HepG2 (cell line): ENCODE data around the gene MOV10L1. TPM values are rescaled to one million over a fixed set of nuclear protein-coding genes. Genes with fewer than 3 reads are reported as not detected.

Experiments used
- ATAC-seq: fragments of 200-7000 bp; cut with Tn5 transposase; 3 replicates; pipeline ENCODE4 v1.9.1; 2020; ENCODE audit warnings: mild to moderate bottlenecking, moderate library complexity
- BruUV-seq: library from RNA; stranded (reverse); fragments of 400-500 nt; replicated peaks from 2 replicates; lab custom pipeline; 2021; lab: Mats Ljungman, UMichigan
- CTCF ChIA-PET: fragments of 300-600 bp; formaldehyde crosslinking; extraction: SDS; loops from one replicate; lab custom pipeline; 2021; ENCODE audit warnings: low total read pairs, inconsistent platforms, low intra/inter-chr PET ratio; lab: Yijun Ruan, JAX
- POLR2A ChIA-PET: fragments of 350-600 bp; sonication (Branson Sonifier 250); formaldehyde crosslinking; loops from one replicate; lab custom pipeline; 2020; ENCODE audit warnings: antibody characterized with exemption, inconsistent platforms; lab: Yijun Ruan, JAX
- DNase-seq: peaks from one replicate; pipeline ENCODE4 v3.0.0-alpha.2; 2015; ENCODE audit warnings: low spot score
- FAIRE-seq: peaks from 3 replicates; lab custom pipeline; 2011; peaks lifted over from hg19 to GRCh38; lab: Jason Lieb, UNC
- H2AFZ ChIP-seq: one replicate; pipeline ENCODE4 v1.6.1; 2011; ENCODE audit warnings: low read length, inconsistent platforms
- H3K27ac ChIP-seq: fragments of 300-600 bp; 3 replicates; pipeline ENCODE4 v1.8.0; 2011; ENCODE audit warnings: mixed run types, mild to moderate bottlenecking, mixed read lengths, low read length, inconsistent platforms; ENCODE audit not compliant: insufficient read depth; ENCODE audit errors: extremely low read length
- H3K27me3 ChIP-seq, 2 experiments: fragments of 200-600 bp in 1 of 2; 2 replicates in 1 of 2; 3 replicates in 1 of 2; pipeline versions ENCODE4 v1.6.0 to v1.8.0; 2011; ENCODE audit warnings: low read length in 2 of 2, mild to moderate bottlenecking in 2 of 2, moderate library complexity in 2 of 2, inconsistent platforms in 1 of 2; ENCODE audit not compliant: insufficient read depth in 2 of 2, control insufficient read depth in 1 of 2
- H3K36me3 ChIP-seq, 2 experiments: fragments of 200-600 bp in 1 of 2; replicated peaks in 1 of 2; 2 replicates in 1 of 2; 3 replicates in 1 of 2; pipeline versions ENCODE4 v1.5.1 to v1.8.0; 2011; ENCODE audit warnings: low read length in 2 of 2, inconsistent platforms in 1 of 2; ENCODE audit not compliant: insufficient read depth in 2 of 2, control insufficient read depth in 1 of 2
- H3K4me1 ChIP-seq: 2 replicates; pipeline ENCODE4 v1.5.1; 2012; ENCODE audit warnings: low read length, inconsistent platforms; ENCODE audit not compliant: insufficient read depth
- H3K4me2 ChIP-seq: 2 replicates; pipeline ENCODE4 v1.6.0; 2011; ENCODE audit warnings: low read depth, low read length, inconsistent platforms
- H3K4me3 ChIP-seq, 3 experiments: fragments of 200-600 bp in 1 of 3; sonication (generic), shearing (Covaris generic) in 1 of 3; replicated peaks in 1 of 3; 2 replicates each; pipeline ENCODE4 v1.5.1; 2011 to 2016; ENCODE audit warnings: low read length in 3 of 3, inconsistent platforms in 2 of 3, low read depth in 2 of 3, mild to moderate bottlenecking in 2 of 3, control low read depth in 1 of 3, mixed read lengths in 1 of 3; ENCODE audit not compliant: insufficient read depth in 1 of 3
- H3K79me2 ChIP-seq: one replicate; pipeline ENCODE4 v1.6.1; 2011; ENCODE audit warnings: low read length, inconsistent platforms; ENCODE audit not compliant: insufficient read depth
- H3K9ac ChIP-seq: 2 replicates; pipeline ENCODE4 v1.6.0; 2011; ENCODE audit warnings: mild to moderate bottlenecking, low read depth, low read length, inconsistent platforms; ENCODE audit not compliant: insufficient read depth
- H3K9me3 ChIP-seq: 2 replicates; pipeline ENCODE4 v1.5.1; 2012; ENCODE audit warnings: mild to moderate bottlenecking, low read length
- H4K20me1 ChIP-seq: 2 replicates; pipeline ENCODE4 v1.6.0; 2011; ENCODE audit warnings: inconsistent platforms, mild to moderate bottlenecking, low read length, moderate library complexity; ENCODE audit not compliant: insufficient read depth
- AHR ChIP-seq: IDR thresholded peaks from 2 replicates; pipeline ENCODE4 v1.6.1; 2018; ENCODE audit warnings: missing genetic modification reagents, missing compliant biosample characterization
- CC2D1A ChIP-seq: sonication (generic); formaldehyde crosslinking; IDR thresholded peaks from 2 replicates; pipeline ENCODE4 v1.8.1; 2023; ENCODE audit warnings: mild to moderate bottlenecking, missing genetic modification reagents
- HIVEP1 ChIP-seq: sonication (generic); formaldehyde crosslinking; IDR thresholded peaks from 2 replicates; pipeline ENCODE4 v1.4.0; 2020; ENCODE audit warnings: mild to moderate bottlenecking, missing genetic modification reagents
- MZF1 ChIP-seq: sonication (generic); formaldehyde crosslinking; IDR thresholded peaks from 2 replicates; pipeline ENCODE4 v1.8.1; 2023; ENCODE audit warnings: mild to moderate bottlenecking, missing genetic modification reagents, borderline replicate concordance
- RFXANK ChIP-seq: IDR thresholded peaks from 2 replicates; pipeline ENCODE4 v1.6.1; 2016
- SNAPC2 ChIP-seq: sonication (generic); formaldehyde crosslinking; IDR thresholded peaks from 2 replicates; pipeline ENCODE4 v1.8.1; 2022; ENCODE audit warnings: mild to moderate bottlenecking, missing genetic modification reagents
- ZBTB3 ChIP-seq: sonication (generic); formaldehyde crosslinking; IDR thresholded peaks from 2 replicates; pipeline ENCODE4 v1.4.0; 2020; ENCODE audit warnings: low read depth, mild to moderate bottlenecking, moderate library complexity, missing genetic modification reagents, borderline replicate concordance
- WGBS: methylation state at CpG from one replicate; pipeline ENCODE4 v1.1.6; 2017; ENCODE audit warnings: low lambda C conversion rate; 5-methylcytosine and 5-hydroxymethylcytosine counted together
- in situ Hi-C: cut with HindIII; loops from 2 replicates; pipeline ENCODE4 v1.10.0; 2017; ENCODE audit warnings: low pct_unique_long_range_greater_than_20kb; ENCODE audit not compliant: extremely low pct_ligation_motif_present
- intact Hi-C: fragments of 100-400 bp; cut with micrococcal nuclease; formaldehyde crosslinking; loops from one replicate; pipeline ENCODE4 v1.10.0; 2022; ENCODE audit not compliant: unreplicated experiment
- polyA plus RNA-seq, 8 experiments: library from polyadenylated mRNA; depleted of rRNA in 3 of 8; stranded (reverse) in 7 of 8; unstranded in 1 of 8; fragments of >200 nt; fragmentation: Illumina TruSeq in 4 of 8; extraction: Trizol in 4 of 8; gene quantifications; 2 replicates each; pipeline versions ENCODE4 v1.2.1 to v1.2.3, GENCODE V29; 2011 to 2016; ENCODE audit warnings: low read depth in 4 of 8, missing spikeins in 1 of 8, mixed read lengths in 1 of 8; ENCODE audit not compliant: insufficient read depth in 1 of 8
- total RNA-seq, 5 experiments: library from RNA; depleted of rRNA; stranded (reverse); fragments of >200 nt; fragmentation: Illumina TruSeq; extraction: Trizol; gene quantifications; 2 replicates each; pipeline ENCODE4 v1.2.3, GENCODE V29; 2016; ENCODE audit warnings: low read depth in 1 of 5
- TF ChIP-seq, protein P1 (sequence below): sonication (generic); formaldehyde crosslinking; IDR thresholded peaks from one replicate; pipeline ENCODE4 v1.5.1; 2020; ENCODE audit warnings: mild to moderate bottlenecking, missing genetic modification reagents; ENCODE audit errors: not compliant biosample characterization
- TF ChIP-seq, protein P2 (sequence below): sonication (generic); formaldehyde crosslinking; IDR thresholded peaks from 2 replicates; pipeline ENCODE4 v1.8.0; 2022; ENCODE audit warnings: mild to moderate bottlenecking, missing genetic modification reagents, moderate library complexity

Gene MOV10L1
- total and polyA plus RNA-seq, 2 of the 13 experiments (the other 11 are each of a cell fraction or from before 2014, with no cell fraction given), result 0.11 to 0.12 TPM

DNA sequence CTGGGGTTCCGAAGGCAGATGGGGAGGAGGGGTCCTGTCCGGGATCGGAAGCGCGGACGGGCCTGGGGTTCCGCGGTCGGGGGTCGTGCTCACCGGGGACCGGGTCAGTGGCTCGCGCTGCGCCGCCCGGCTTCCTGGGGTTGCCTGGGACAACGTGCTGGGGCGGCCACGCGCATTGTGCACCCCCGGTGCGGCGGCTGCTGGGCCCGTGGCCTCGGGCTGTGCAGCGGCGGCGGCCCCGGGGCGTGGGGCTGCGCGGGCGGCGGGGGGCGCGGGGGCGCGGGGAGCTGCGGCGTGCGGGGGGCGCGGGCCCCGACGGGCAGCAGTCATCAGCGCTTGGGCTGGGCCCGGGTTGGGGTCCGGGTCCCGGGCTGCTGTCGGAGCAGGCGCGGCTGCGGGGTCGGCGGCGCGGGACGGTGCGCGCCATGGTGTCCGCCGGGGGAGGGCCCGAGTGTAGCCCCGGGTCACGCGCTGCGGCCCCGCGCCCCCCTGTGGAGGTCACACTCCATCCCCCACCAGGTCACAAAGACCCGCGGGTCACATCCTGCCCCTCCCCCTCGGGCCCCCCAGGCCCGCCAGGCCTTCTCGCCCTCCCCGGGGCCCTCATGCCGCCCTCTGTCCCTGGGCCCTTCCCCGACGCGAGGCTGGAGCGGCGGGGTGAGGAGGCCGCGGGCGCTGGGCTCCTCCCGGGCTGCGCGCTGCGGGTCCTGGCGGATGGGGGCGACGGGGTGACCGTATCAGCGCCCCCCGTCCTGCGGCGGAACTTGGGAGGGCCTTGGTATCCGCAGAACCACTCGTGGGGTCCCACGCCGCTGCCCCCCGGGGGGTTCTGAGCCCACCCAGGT, 31.5 kb upstream of the MOV10L1 start, which contains the start of gene TTLL8:
TSS of gene TTLL8 (minus strand) at position 238 of the 845 bp plus-strand sequence.
- no peaks in the 10 kb centered on the region for H3K9me3 ChIP-seq
- peaks cover 4 to 29% of the 10 kb centered on the region in 2 experiments for H3K27me3 ChIP-seq
- peaks cover 7% of the 10 kb centered on the region; the same call in 1 of the 2 replicates for H3K4me1 ChIP-seq
- CTCF ChIA-PET, result no interaction called here
- POLR2A ChIA-PET, result no interaction called here
- intact Hi-C loops (no loop called here), in situ Hi-C loops (no loop called here)
- H4K20me1 ChIP-seq, result no peaks in the 10 kb centered on the region
- BruUV-seq, result no TSS peak
- H3K4me3 ChIP-seq, result no peak within 1 kb of the TSS
- no peak for TF ChIP-seq MZF1 (CRISPR knock-in tag)
- TF ChIP-seq, protein P1, sequence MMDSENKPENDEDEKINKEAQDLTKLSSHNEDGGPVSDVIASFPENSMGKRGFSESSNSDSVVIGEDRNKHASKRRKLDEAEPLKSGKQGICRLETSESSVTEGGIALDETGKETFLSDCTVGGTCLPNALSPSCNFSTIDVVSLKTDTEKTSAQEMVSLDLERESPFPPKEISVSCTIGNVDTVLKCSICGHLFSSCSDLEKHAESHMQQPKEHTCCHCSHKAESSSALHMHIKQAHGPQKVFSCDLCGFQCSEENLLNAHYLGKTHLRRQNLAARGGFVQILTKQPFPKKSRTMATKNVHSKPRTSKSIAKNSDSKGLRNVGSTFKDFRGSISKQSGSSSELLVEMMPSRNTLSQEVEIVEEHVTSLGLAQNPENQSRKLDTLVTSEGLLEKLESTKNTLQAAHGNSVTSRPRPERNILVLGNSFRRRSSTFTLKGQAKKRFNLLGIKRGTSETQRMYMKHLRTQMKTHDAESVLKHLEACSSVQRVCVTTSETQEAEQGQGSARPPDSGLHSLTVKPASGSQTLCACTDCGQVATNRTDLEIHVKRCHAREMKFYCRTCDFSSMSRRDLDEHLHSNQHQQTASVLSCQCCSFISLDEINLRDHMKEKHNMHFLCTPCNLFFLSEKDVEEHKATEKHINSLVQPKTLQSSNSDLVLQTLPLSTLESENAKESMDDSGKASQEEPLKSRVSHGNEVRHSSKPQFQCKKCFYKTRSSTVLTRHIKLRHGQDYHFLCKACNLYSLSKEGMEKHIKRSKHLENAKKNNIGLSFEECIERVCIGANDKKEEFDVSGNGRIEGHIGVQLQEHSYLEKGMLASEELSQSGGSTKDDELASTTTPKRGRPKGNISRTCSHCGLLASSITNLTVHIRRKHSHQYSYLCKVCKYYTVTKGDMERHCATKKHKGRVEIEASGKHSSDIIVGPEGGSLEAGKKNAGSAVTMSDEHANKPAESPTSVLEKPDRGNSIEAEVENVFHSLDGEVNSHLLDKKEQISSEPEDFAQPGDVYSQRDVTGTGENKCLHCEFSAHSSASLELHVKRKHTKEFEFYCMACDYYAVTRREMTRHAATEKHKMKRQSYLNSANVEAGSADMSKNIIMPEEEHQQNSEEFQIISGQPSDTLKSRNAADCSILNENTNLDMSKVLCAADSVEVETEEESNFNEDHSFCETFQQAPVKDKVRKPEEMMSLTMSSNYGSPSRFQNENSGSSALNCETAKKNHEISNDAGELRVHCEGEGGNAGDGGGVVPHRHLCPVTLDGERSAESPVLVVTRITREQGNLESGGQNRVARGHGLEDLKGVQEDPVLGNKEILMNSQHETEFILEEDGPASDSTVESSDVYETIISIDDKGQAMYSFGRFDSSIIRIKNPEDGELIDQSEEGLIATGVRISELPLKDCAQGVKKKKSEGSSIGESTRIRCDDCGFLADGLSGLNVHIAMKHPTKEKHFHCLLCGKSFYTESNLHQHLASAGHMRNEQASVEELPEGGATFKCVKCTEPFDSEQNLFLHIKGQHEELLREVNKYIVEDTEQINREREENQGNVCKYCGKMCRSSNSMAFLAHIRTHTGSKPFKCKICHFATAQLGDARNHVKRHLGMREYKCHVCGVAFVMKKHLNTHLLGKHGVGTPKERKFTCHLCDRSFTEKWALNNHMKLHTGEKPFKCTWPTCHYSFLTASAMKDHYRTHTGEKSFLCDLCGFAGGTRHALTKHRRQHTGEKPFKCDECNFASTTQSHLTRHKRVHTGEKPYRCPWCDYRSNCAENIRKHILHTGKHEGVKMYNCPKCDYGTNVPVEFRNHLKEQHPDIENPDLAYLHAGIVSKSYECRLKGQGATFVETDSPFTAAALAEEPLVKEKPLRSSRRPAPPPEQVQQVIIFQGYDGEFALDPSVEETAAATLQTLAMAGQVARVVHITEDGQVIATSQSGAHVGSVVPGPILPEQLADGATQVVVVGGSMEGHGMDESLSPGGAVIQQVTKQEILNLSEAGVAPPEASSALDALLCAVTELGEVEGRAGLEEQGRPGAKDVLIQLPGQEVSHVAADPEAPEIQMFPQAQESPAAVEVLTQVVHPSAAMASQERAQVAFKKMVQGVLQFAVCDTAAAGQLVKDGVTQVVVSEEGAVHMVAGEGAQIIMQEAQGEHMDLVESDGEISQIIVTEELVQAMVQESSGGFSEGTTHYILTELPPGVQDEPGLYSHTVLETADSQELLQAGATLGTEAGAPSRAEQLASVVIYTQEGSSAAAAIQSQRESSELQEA (CRISPR knock-in tag), result no peak
- no peak for TF ChIP-seq RFXANK (CRISPR knock-in tag)
- TF ChIP-seq SNAPC2, result no peak
- no peak for TF ChIP-seq AHR (CRISPR knock-in tag)
- TF ChIP-seq CC2D1A, result no peak
- no peak for TF ChIP-seq ZBTB3 (CRISPR knock-in tag)
- TF ChIP-seq, protein P2, sequence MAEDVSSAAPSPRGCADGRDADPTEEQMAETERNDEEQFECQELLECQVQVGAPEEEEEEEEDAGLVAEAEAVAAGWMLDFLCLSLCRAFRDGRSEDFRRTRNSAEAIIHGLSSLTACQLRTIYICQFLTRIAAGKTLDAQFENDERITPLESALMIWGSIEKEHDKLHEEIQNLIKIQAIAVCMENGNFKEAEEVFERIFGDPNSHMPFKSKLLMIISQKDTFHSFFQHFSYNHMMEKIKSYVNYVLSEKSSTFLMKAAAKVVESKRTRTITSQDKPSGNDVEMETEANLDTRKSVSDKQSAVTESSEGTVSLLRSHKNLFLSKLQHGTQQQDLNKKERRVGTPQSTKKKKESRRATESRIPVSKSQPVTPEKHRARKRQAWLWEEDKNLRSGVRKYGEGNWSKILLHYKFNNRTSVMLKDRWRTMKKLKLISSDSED (CRISPR knock-in tag), result no peak
- no peak for TF ChIP-seq HIVEP1 (CRISPR knock-in tag)
- DNase-seq (no peak), FAIRE-seq (no peak), ATAC-seq (no peak)
- no peak within 1 kb of the TSS for H2AFZ ChIP-seq
- no peaks in the 10 kb centered on the region for H3K36me3 ChIP-seq
- 91% methylated on average over 38 of the region's 102 CpGs for WGBS
- H3K9ac ChIP-seq, result no peak within 1 kb of the TSS
- no peak within 1 kb of the TSS for H3K4me2 ChIP-seq
- H3K27ac ChIP-seq, result no peak within 1 kb of the TSS
- H3K79me2 ChIP-seq, result no peaks in the 10 kb centered on the region
